ENCODE data around the gene CD247.

The CD247 gene

DNA sequence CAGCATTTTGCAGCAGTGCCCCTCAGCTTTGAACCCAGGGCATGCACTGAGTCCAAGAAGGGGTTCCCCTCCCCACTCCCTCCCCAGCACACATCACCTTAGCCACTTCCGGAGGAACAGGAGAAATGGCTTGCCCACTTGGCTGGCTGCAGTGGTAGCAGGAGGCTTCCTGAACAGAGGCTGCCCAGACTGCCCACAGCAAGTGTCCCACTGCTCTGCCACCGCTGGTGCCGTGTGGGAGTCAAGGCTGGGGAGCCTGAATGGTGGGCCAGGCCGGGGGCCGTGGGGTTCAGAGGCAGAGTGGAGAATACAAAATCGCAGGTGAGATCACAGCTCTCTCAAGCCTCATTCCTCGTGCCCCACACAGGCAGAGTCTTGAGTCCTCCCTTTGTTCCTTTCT, 34.5 kb downstream of the CD247 start:
- DNase-seq (ENCODE audit: low read depth, low spot score), result no peak
- TF ChIP-seq, protein P1, sequence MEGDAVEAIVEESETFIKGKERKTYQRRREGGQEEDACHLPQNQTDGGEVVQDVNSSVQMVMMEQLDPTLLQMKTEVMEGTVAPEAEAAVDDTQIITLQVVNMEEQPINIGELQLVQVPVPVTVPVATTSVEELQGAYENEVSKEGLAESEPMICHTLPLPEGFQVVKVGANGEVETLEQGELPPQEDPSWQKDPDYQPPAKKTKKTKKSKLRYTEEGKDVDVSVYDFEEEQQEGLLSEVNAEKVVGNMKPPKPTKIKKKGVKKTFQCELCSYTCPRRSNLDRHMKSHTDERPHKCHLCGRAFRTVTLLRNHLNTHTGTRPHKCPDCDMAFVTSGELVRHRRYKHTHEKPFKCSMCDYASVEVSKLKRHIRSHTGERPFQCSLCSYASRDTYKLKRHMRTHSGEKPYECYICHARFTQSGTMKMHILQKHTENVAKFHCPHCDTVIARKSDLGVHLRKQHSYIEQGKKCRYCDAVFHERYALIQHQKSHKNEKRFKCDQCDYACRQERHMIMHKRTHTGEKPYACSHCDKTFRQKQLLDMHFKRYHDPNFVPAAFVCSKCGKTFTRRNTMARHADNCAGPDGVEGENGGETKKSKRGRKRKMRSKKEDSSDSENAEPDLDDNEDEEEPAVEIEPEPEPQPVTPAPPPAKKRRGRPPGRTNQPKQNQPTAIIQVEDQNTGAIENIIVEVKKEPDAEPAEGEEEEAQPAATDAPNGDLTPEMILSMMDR (IDR thresholded peaks at IDR 0.05; ENCODE audit: low read depth, low read length), result no peak
- H3K4me3 ChIP-seq (ENCODE audit: low read depth, low read length), result no peak overlapping the region
- in situ Hi-C loops (cut with HindIII; ENCODE audit: low sequenced_read_pairs), result no loop called here

DNA sequence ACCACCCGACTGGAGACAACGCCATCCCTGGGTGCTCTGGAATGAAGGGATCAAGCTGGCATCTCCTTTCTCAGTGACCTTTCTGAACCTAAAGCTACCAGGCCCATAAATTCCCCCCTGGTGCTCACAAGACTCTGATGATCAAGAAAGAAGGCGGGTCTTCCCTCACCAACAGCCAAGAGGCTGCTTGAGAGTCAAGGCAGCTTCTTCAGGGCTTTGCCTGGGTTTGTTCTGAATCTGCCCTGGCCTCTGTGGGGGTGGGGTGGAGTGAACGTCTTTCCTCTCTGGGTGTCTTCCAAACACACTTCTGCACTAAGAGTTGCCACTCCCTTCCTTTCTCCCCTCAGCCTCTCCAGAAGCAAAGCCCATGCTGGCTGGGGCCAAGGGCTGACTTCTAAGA, 36.1 kb downstream of the CD247 start:
- TF ChIP-seq, protein P1 (IDR thresholded peaks at IDR 0.05; ENCODE audit: low read depth, low read length), result no peak
- H3K4me3 ChIP-seq (ENCODE audit: low read depth, low read length), result no peak overlapping the region
- DNase-seq (ENCODE audit: low read depth, low spot score), result no peak
- in situ Hi-C loops (cut with HindIII; ENCODE audit: low sequenced_read_pairs), result no loop called here

DNA sequence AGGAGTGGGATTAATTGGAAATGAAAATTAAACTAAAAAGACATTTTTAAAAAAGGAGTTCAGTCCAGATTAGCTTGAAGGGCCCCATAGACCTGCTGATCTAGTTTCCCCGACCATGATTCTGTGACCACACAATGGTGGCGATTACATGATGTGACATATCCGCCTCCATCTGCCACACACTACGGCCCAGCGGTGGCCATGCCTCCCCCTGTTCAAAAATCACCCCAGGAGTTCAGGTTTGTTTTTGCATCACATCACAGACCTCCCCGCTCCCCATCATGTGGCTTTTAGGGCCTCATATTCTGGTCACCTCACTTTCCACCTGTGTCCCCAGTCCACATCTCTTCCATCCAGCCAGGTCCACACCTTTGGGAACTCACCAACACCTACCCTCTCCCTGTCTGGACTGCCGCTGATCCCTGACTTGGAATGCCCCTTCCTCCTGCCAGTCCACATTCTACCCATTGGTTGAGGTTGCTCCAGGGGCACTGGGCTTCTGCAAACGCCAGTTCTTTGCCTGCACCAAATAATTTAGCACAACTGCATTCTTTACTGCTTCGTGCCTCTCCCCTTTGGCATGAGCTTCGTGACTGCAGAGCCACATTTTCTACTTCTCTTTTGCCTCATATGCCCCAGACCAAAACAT, 38.9 kb downstream of the CD247 start:
- in situ Hi-C loops (cut with HindIII; ENCODE audit: low sequenced_read_pairs), result no loop called here
- H3K4me3 ChIP-seq (ENCODE audit: low read depth, low read length), result no peak overlapping the region
- no peak for DNase-seq (ENCODE audit: low read depth, low spot score)
- TF ChIP-seq, protein P1 (IDR thresholded peaks at IDR 0.05; ENCODE audit: low read depth, low read length), result no peak

DNA sequence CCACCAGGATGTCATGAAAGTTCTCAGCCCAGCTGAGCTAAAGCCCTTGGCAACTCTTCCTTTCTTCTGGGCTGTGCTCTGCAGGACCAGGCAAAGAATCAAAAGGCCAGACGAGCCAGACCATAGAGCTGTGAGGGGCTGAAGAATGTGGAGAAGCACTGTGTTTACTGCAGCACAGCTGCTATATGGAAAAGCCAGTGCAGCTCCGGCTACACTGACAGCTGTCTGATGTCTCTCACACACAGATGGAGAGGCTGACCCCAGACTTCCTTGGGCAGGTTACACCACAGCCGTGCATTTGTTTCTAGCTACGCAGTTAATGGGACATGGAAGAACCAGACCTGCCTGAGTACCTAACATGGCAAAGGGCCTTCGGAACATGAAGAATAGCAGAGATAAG, 40.3 kb downstream of the CD247 start:
- TF ChIP-seq, protein P1 (IDR thresholded peaks at IDR 0.05; ENCODE audit: low read depth, low read length), result no peak
- no peak for DNase-seq (ENCODE audit: low read depth, low spot score)
- in situ Hi-C loops (cut with HindIII; ENCODE audit: low sequenced_read_pairs), result no loop called here
- no peak overlapping the region for H3K4me3 ChIP-seq (ENCODE audit: low read depth, low read length)

DNA sequence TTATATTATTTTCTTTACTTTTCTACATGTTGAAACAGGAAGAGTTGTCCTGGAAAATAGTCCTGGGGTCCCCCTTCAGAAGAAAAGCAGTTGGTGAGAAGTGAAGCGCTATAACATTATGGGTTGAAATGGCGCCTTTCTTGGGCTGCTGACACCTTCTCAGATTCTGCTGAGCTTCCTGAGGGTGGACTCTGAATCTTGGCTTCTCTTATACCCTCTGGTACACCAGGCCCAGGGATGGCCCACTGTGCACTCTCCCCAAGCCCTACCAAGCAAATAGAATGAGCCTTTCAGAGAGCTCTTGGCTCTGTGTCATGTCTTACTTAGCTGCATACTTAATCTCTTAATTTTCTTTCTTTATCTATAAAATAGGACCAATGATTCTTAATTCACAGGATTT, 42.3 kb downstream of the CD247 start:
- H3K4me3 ChIP-seq (ENCODE audit: low read depth, low read length), result no peak overlapping the region
- in situ Hi-C loops (cut with HindIII; ENCODE audit: low sequenced_read_pairs), result no loop called here
- TF ChIP-seq, protein P1 (IDR thresholded peaks at IDR 0.05; ENCODE audit: low read depth, low read length), result no peak
- DNase-seq (ENCODE audit: low read depth, low spot score), result no peak

DNA sequence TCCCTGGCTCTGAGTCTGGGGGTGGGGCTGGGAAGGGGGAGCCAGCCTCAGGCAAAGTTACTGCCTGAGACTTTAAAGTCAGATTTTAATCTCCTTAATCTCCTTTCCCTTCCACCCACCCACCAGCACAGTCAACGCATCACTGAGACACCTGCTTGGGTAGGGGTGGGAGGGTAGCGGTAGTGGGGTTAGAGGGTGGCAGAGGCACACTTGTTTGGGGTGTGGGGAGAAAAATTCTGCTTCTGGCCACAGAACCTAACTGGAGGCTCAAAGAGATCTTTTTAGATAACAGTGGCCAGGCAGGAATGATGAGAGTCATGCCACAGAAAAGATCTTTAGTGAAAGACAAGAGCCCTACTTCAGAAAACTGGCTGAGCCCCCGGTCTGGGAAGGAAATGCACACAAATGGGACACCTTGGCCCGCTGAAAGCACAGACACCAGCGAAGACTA, 44.1 kb downstream of the CD247 start:
- DNase-seq (ENCODE audit: low read depth, low spot score), result no peak
- in situ Hi-C loops (cut with HindIII; ENCODE audit: low sequenced_read_pairs), result no loop called here
- TF ChIP-seq, protein P1 (IDR thresholded peaks at IDR 0.05; ENCODE audit: low read depth, low read length), result no peak
- no peak overlapping the region for H3K4me3 ChIP-seq (ENCODE audit: low read depth, low read length)

All from astrocyte of the spinal cord (primary cell).